T-cell (primary cell): ENCODE results near the gene PUM1. TPM values are rescaled to one million over a fixed set of nuclear protein-coding genes. Genes with fewer than 3 reads are reported as not detected.

Experiments
- ATAC-seq, 4 experiments: fragments of 200-7000 bp in 3 of 4; fragments of 150-1000 bp in 1 of 4; cut with Tn5 transposase; replicated peaks in 1 of 4; 1 replicate in 3 of 4; 2 replicates in 1 of 4; pipeline ENCODE4 v1.10.0; 2021; ENCODE audit warnings: moderate library complexity in 3 of 4, mild to moderate bottlenecking in 2 of 4, moderate number of reproducible peaks in 1 of 4
- CTCF ChIA-PET, 2 donors: fragments of 300-600 bp; sonication (Branson Sonifier 250); formaldehyde crosslinking; loops; one replicate each; lab custom pipeline; 2022; ENCODE audit warnings: antibody characterized with exemption in 2 of 2; lab: Charles Lee
- POLR2A ChIA-PET, 2 donors: fragments of 300-600 bp; sonication (Branson Sonifier 250); formaldehyde crosslinking; loops; one replicate each; lab custom pipeline; 2022; ENCODE audit warnings: antibody characterized with exemption in 2 of 2; lab: Charles Lee
- DNase-seq, 35 experiments: peaks; one replicate each; pipeline versions ENCODE4 v3.0.0 to v3.0.0-alpha.2; 2013 to 2023
- H3K27ac ChIP-seq: one replicate; pipeline ENCODE4 v1.5.1; 2013; ENCODE audit warnings: low read length
- H3K27me3 ChIP-seq, 2 experiments: replicated peaks in 1 of 2; 1 replicate in 1 of 2; 2 replicates in 1 of 2; pipeline versions ENCODE4 v1.6.1 to v1.7.0; 2013; ENCODE audit warnings: low read length in 1 of 2, mixed read lengths in 1 of 2; ENCODE audit not compliant: control insufficient read depth in 2 of 2, insufficient read depth in 2 of 2; ENCODE audit errors: extremely low read depth in 1 of 2
- H3K36me3 ChIP-seq, 2 donors: 1 replicate in 1 of 2; 2 replicates in 1 of 2; pipeline versions ENCODE4 v1.6.1 to v1.7.0; 2013; ENCODE audit warnings: low read length in 1 of 2; ENCODE audit not compliant: control insufficient read depth in 2 of 2, insufficient read depth in 1 of 2; ENCODE audit errors: extremely low read depth in 1 of 2
- H3K4me1 ChIP-seq, 2 experiments: 1 replicate in 1 of 2; 2 replicates in 1 of 2; pipeline versions ENCODE4 v1.6.1 to v1.7.0; 2013; ENCODE audit warnings: low read length in 2 of 2, mixed read lengths in 1 of 2; ENCODE audit not compliant: insufficient read depth in 2 of 2, control insufficient read depth in 1 of 2; ENCODE audit errors: extremely low read depth in 1 of 2
- H3K4me3 ChIP-seq, 2 donors: 1 replicate in 1 of 2; 2 replicates in 1 of 2; pipeline versions ENCODE4 v1.5.1 to v1.7.0; 2013; ENCODE audit warnings: mild to moderate bottlenecking in 2 of 2, low read length in 1 of 2, moderate library complexity in 1 of 2; ENCODE audit not compliant: control insufficient read depth in 1 of 2; ENCODE audit errors: extremely low read depth in 1 of 2
- H3K9me3 ChIP-seq: 2 replicates; pipeline ENCODE4 v1.7.0; 2013
- H3K27ac Mint-ChIP-seq, 2 donors: one replicate each; pipeline ENCODE4 v1.8.0; 2020 to 2021; ENCODE audit warnings: mild to moderate bottlenecking in 2 of 2, mixed read lengths in 2 of 2
- H3K27me3 Mint-ChIP-seq, 2 donors: one replicate each; pipeline ENCODE4 v1.8.0; 2021 to 2022; ENCODE audit warnings: mixed read lengths in 2 of 2
- H3K36me3 Mint-ChIP-seq: one replicate; pipeline ENCODE4 v1.8.0; 2021; ENCODE audit warnings: mixed read lengths
- H3K4me1 Mint-ChIP-seq, 3 donors: one replicate each; pipeline ENCODE4 v1.8.0; 2020 to 2022; ENCODE audit warnings: mixed read lengths in 3 of 3, mild to moderate bottlenecking in 1 of 3
- H3K4me3 Mint-ChIP-seq, 3 donors: one replicate each; pipeline ENCODE4 v1.8.0; 2020 to 2022; ENCODE audit warnings: mild to moderate bottlenecking in 3 of 3, mixed read lengths in 3 of 3, moderate library complexity in 3 of 3
- H3K9me3 Mint-ChIP-seq, 3 donors: one replicate each; pipeline ENCODE4 v1.8.0; 2020 to 2022; ENCODE audit warnings: mixed read lengths in 3 of 3
- WGBS: methylation state at CpG from one replicate; pipeline ENCODE4 v1.1.5; 2013; ENCODE audit warnings: missing lambda C conversion rate; ENCODE audit not compliant: insufficient coverage; 5-methylcytosine and 5-hydroxymethylcytosine counted together
- total RNA-seq, 35 experiments: library from RNA in 6 of 35; stranded (reverse) in 6 of 35; fragments of 120-200 nt in 1 of 35; gene quantifications; one replicate each; pipeline versions ENCODE4 v1.2.1 to v1.2.4 and lab custom pipeline; 2013 to 2026

The PUM1 gene
- total RNA-seq, 5 donors from 2014 or later (not counting 1 experiment from before 2014, with no cell fraction given) = 146 to 229 (median 154) TPM

DNA sequence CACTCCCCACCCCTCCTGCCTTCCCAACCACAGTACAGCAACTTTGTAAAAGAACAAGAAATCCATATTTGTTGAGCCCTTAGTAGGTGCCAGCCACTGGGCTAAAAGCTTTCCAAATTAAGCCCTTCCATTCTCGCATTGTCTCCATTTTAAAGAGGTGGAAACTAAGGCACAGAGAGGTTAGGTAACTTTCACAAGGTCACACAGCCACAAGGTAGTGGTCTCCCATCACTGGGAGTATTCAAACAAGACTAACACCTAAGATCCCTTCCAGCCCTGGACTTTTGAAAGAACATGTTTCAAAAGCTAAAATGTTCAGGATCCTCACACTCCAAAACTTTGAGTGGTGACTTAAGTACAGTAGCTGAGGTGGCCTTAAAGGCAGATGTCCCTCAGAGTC is 160.1 kb downstream of the PUM1 start:
- H3K27me3 Mint-ChIP-seq = peaks cover 28 to 44% of the 10 kb centered on the region in 2 donors
- ATAC-seq (no peak), DNase-seq (no peak)
- no peak overlapping the region for H3K27ac Mint-ChIP-seq
- H3K4me3 ChIP-seq = no peak overlapping the region
- CTCF ChIA-PET = no interaction called here
- POLR2A ChIA-PET = no interaction called here
- H3K36me3 ChIP-seq = no peaks in the 10 kb centered on the region
- no peaks in the 10 kb centered on the region for H3K9me3 ChIP-seq
- H3K4me1 ChIP-seq = peaks cover 0 to 18% of the 10 kb centered on the region in 2 experiments
- peaks cover 10 to 67% of the 10 kb centered on the region in 2 experiments for H3K27me3 ChIP-seq
- no peaks in the 10 kb centered on the region for H3K36me3 Mint-ChIP-seq
- WGBS = no CpG with 5 or more reads among the region's 1 CpG
- no peak overlapping the region for H3K4me3 Mint-ChIP-seq
- no peak overlapping the region for H3K27ac ChIP-seq
- no peaks in the 10 kb centered on the region for H3K9me3 Mint-ChIP-seq
- peaks cover 15 to 23% (median 18%) of the 10 kb centered on the region in 3 donors for H3K4me1 Mint-ChIP-seq

DNA sequence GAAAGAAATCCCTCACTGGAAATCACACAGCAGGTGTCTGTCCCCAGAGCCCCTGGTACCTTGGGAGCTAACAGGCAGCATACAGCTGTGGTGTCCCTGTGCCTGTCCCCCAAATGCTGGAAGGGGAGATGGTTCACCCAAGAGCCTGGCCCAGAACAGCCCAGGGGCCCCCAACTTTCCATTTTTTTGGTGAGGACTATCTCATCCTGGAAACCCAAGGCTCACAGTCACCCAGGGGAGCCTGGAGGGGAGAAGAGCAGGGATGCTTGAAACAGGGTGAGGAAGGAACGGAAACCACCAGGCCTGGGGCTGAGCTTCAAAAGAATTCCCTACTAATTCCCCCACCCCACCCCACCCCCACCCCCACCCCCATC is 160.6 kb downstream of the PUM1 start:
- Histone ChIP-seq H3K36me3 (no peaks in the 10 kb centered on the region), H3K4me1 (peaks cover 0 to 18% of the 10 kb centered on the region in 2 experiments), H3K27me3 (peaks cover 10 to 66% of the 10 kb centered on the region in 2 experiments), H3K4me3 (no peak overlapping the region), H3K27ac (no peak overlapping the region), H3K9me3 (no peaks in the 10 kb centered on the region)
- ATAC-seq (no peak), DNase-seq (no peak)
- Mint-ChIP-seq H3K4me1 (peaks cover 15 to 19% (median 18%) of the 10 kb centered on the region in 3 donors), H3K27ac (no peak overlapping the region), H3K36me3 (no peaks in the 10 kb centered on the region), H3K9me3 (no peaks in the 10 kb centered on the region), H3K4me3 (no peak overlapping the region), H3K27me3 (peaks cover 27 to 42% of the 10 kb centered on the region in 2 donors)
- ChIA-PET POLR2A (no interaction called here), CTCF (interaction anchor here in 1 of 2 donors (0.5 to 0.6 kb wide), 2 partner anchors 125 to 150 kb away, joined by 3 read pairs; no protein-coding TSS in a partner anchor)
- no CpG with 5 or more reads among the region's 1 CpG for WGBS

DNA sequence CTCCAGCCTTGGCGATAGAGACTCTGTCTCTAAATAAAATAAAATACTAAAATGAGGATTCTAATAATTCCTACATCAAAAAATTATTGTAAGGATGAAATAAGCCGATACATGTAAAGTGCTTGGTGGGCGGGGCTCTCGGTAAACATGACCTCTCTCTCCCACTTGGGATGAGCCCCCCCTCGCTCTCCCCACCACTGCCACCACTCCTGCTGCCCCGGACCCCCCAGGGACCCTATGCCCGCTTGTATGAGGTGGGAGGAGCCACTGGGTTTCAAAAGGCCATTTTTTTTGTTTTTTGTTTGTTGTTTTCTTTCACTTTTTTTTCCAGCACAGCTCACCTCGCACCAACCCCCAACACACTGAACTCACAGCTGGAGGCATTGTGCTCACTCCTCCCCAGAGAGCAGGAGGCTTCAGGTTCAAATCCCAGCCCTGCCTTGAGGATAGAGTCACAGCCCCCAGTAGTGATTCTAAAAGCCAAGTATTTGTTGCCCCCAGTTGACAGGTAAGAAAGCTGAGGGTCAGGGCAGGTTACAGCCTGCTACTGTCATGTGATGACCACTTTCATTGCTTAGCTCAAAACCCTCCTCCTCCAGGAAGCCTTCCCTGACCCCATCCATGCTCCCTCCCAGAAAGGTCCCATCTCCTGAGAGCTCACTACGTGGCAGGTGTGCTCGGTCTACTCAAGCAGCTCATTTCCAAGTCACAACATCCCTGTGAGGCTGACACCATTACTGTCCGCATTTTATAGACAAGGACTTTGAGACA is 161.1 kb downstream of the PUM1 start:
- Mint-ChIP-seq H3K27me3 (peaks cover 28 to 36% of the 10 kb centered on the region in 2 donors), H3K36me3 (no peaks in the 10 kb centered on the region), H3K9me3 (no peaks in the 10 kb centered on the region), H3K27ac (no peak overlapping the region), H3K4me3 (no peak overlapping the region), H3K4me1 (peaks cover 12 to 13% (median 12%) of the 10 kb centered on the region in 3 donors)
- Histone ChIP-seq H3K36me3 (no peaks in the 10 kb centered on the region), H3K4me3 (no peak overlapping the region), H3K4me1 (peaks cover 0 to 17% of the 10 kb centered on the region in 2 experiments), H3K9me3 (no peaks in the 10 kb centered on the region), H3K27me3 (peaks cover 10 to 64% of the 10 kb centered on the region in 2 experiments), H3K27ac (no peak overlapping the region)
- ATAC-seq (no peak), DNase-seq (no peak)
- POLR2A ChIA-PET = no interaction called here
- CTCF ChIA-PET = interaction anchor here in 1 of 2 donors (0.5 to 0.6 kb wide), 2 partner anchors 125 to 149 kb away, joined by 3 read pairs; no protein-coding TSS in a partner anchor
- 78% methylated on average over 3 of the region's 11 CpGs for WGBS

DNA sequence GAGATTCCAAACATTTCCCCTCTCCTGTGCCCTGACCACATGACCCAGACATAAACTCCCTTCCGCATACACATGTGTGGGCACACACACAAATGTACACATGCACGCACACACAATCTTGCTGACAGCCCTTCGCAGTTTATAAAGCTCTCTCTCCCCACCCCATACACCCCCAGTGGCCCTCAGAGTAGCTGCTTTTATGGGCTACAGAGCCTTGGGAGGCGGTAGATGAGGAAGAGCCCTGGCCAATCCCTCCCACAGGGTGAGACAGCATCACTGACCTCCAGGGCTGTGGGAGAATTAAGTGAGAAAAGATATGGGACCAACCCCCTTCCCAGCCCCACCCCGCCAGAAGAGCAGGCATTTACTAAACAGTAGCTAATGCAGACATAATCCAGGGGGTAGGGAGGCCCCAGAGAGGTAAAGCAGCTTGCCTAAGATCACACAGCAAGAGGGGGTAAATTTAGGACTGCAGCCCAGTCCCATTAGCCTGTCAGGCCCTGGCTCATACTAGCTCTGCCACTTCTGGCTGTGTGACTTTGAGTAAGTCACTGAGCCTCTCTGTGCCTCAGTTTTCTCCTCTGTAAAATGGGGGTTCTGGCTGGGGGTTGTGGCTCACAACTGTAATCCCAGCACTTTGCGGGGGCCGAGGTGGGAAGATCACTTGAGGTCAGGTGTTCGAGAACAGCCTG is 162.0 kb downstream of the PUM1 start:
- Mint-ChIP-seq H3K27ac (no peak overlapping the region), H3K36me3 (no peaks in the 10 kb centered on the region), H3K4me1 (peaks cover 6 to 8% (median 7%) of the 10 kb centered on the region in 3 donors), H3K4me3 (no peak overlapping the region), H3K27me3 (peaks cover 24 to 32% of the 10 kb centered on the region in 2 donors), H3K9me3 (no peaks in the 10 kb centered on the region)
- H3K36me3 ChIP-seq = no peaks in the 10 kb centered on the region
- no peaks in the 10 kb centered on the region for H3K9me3 ChIP-seq
- ATAC-seq = no peak
- ChIA-PET CTCF (no interaction called here), POLR2A (no interaction called here)
- peaks cover 0 to 11% of the 10 kb centered on the region in 2 experiments for H3K4me1 ChIP-seq
- H3K27me3 ChIP-seq = peaks cover 10 to 59% of the 10 kb centered on the region in 2 experiments
- 100% methylated on average over 2 of the region's 8 CpGs for WGBS
- H3K4me3 ChIP-seq = no peak overlapping the region
- H3K27ac ChIP-seq = no peak overlapping the region
- DNase-seq = no peak

DNA sequence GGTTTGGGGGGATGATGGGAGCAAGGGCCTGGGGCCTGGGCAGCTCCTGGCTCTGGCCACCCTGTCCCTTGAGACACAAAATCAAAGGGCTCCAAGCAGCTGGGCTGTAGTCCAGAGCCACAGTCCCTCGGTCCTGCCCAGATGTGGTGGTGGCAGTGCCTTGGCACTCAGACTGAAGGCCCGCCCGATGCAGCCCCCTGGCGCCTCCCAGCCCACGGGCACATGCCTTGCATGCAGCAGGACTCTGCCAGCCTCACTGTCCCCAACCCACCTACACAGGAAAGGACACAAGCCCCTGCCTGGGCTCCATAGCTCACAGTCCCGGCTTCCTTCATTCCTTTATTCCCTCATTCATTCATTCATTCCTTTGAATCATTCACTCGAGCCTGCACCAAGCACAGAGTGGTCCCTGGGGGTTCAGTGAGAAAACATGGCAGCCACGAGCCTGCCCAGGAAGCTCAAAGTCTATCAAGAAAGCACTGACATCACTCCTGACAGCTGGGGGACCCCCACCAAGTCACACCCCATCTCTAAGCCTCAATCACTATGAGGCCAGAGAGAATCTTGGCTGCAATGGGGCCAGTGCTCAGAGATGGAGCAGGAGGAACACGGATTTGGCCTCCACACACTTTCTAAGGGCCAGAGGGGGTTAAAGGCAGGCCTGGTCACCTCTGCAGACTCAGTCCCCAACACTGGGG is 162.8 kb downstream of the PUM1 start:
- WGBS = 75% methylated on average over 9 of the region's 9 CpGs
- H3K27ac Mint-ChIP-seq = no peak overlapping the region
- DNase-seq (no peak), ATAC-seq (no peak)
- H3K4me1 Mint-ChIP-seq = peaks cover 6% of the 10 kb centered on the region in 3 donors
- no peak overlapping the region for H3K27ac ChIP-seq
- H3K9me3 Mint-ChIP-seq = no peaks in the 10 kb centered on the region
- no peak overlapping the region for H3K4me3 ChIP-seq
- H3K4me1 ChIP-seq = peaks cover 0 to 7% of the 10 kb centered on the region in 2 experiments
- ChIA-PET CTCF (no interaction called here), POLR2A (no interaction called here)
- H3K9me3 ChIP-seq = no peaks in the 10 kb centered on the region
- H3K36me3 Mint-ChIP-seq = no peaks in the 10 kb centered on the region
- peaks cover 26 to 30% of the 10 kb centered on the region in 2 donors for H3K27me3 Mint-ChIP-seq
- H3K27me3 ChIP-seq = peaks cover 10 to 56% of the 10 kb centered on the region in 2 experiments
- no peaks in the 10 kb centered on the region for H3K36me3 ChIP-seq
- H3K4me3 Mint-ChIP-seq = no peak overlapping the region
